ENCODE data around the gene DNLZ.
A peak's percentile ranks its signal among the peaks of the same experiment; 100 is the strongest.
"Not testable (repeated sequence)": the region's sequence is repeated elsewhere in the genome, so short reads cannot be mapped to it uniquely, and the experiment has no call there.

DNLZ gene

DNA sequence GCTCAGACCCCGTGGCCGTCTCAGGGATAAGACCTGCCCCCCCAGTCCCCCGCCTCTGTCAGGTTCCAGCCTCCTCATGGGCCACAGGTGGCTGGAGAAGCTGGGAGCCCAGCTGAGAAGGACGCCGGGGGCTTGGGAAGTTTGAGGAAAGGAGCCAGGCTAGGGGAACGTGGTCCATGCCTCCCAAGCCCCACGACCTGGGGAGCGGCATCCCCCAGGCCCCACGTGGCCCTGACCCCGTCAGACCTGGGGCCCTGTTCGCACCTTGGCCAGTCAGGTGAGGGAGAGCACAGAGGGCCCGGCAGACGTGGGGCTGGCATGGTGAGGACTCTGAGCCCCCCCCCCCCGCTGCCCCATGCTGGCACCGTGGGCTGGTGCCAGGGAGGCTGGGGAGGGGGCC is 32.5 kb downstream of the DNLZ start:
- no peak for DNase-seq (ENCODE audit: low spot score)

DNA sequence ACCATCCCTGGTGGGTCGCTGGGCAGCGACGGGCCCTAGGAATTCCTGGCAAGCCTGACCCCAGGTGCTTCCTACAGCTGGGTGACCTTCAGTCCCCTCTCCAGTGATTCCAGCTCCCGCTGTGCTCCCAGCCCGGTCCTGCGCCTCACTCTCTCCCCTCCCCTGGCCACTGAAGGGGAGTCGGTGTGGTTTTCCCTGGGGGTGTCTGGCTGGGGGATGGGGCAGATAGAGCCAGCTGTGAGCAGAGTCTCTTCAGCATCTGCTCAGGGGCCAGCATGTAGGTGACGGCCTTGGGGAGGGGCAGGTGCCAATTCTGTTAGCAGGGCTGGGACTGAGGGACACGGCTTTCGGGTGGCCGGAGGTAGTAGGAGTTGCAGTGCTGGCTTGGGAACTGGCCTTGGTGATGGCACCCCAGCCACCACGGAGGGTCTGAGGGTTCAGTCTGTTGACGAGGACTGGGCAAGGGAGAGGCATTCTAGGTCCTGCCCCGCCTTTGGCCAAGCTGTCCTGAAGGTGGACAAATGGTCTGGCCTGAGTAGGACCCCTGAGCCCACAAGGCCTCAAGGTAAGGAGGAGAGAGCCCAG is 33.0 kb downstream of the DNLZ start:
- DNase-seq (ENCODE audit: low spot score) = no peak

DNA sequence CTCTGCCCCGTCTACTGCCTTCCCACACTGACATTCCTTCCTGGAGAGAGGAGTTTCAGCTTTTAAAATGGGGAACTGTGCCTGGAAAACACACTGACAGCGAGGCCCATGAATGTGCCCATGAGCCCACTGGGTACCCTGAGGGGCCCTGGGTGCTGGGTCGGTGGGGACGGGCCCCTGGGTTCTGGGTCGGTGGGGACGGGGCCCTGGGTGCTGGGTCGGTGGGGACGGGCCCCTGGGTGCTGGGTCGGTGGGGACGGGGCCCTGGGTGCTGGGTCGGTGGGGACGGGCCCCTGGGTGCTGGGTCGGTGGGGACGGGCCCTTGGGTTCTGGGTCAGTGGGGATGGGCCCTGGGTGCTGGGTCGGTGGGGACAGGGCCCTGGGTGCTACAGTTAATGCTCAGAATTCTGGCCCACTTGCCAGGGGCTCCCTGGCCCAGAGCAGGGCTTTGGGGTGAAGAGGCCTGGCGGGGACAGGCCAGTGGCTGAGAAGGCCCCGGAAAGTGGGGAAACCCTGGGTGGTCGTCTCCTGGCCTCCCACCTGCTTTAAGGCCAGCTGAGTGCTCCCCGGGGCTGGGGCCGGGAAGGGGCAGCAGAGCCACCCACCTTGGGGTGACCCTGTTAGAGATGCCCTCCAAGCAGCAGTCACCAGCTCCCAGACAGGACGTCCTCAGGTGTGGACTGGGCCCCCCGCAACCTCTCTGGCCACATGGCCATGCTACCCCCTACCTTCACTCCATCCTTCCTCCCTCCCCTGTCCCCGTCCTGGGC is 33.7 kb downstream of the DNLZ start:
- DNase-seq (ENCODE audit: low spot score) = no peak

DNA sequence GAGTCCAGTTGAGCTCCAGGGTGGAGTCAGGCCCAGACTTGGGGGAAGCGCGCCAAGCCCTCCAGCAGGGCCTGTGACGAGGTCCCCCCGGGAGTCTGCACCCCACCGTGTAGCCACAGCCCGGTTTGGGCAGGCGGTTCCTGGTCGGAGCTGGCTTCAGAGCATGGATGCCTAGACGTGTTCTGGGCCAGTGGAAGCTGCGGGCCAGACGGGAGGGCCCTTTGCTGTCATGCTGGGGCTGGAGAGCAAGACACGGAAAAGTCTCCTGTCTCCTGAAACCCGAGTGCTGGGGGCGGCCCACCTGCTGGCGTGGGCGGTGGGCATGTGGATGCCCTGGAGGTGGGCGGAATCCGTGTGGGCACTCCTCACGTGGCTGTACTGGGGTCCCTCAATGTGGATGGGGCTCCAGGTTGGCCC is 34.3 kb downstream of the DNLZ start:
- DNase-seq (ENCODE audit: low spot score) = no peak

DNA sequence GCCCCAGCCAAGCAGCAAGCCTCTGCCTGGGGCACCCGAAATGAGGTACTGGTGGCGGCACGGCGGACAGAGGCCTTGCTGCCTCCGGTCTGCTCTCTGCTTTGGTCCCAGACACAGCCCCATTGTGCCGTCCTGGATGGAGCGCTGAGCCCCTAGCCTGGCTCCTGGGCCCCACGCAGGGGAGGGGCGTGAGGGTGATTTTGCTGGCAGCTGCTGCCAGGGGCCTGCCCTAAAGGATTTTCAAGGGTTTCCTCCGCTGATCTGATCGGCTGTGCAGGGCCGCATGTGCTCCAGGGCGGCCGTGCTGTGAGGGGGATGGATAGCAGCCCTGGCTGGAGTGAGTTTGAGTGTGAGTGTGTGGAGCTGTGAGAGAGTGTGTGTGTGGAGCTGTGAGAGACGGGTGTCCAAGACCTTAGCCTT is 34.9 kb downstream of the DNLZ start:
- peak; percentile 66 for DNase-seq (ENCODE audit: low spot score)

DNA sequence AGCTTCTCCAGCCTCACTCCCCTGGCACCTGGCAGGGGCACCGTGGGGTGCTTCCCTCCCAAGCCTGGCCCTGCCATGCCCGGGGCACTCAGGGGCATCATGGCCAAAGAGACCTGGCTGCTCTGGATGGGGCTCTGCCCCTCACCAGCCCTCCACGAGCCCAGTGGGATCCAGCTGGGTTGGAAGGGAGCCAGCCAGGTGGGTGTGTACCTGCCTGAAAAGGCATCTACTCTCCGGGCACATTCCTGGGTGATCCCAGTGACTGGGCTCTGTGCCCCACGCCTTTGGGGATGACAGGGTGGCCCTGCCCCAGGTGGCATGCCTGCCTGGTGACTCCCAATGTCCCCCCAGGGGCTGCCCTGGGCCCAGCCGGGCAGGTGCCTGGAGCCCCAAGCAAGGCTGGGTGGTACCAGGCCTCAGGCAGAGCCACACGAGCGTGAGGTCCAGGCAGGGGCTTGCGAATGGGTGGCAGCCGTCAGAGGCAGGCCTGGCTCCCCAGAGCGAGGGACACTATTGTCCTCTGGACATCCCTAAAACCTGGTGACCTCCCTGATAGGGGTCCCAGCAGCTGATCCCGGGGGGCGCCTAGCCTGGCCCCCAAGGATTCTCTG is 35.4 kb downstream of the DNLZ start:
- no peak for DNase-seq (ENCODE audit: low spot score)

DNA sequence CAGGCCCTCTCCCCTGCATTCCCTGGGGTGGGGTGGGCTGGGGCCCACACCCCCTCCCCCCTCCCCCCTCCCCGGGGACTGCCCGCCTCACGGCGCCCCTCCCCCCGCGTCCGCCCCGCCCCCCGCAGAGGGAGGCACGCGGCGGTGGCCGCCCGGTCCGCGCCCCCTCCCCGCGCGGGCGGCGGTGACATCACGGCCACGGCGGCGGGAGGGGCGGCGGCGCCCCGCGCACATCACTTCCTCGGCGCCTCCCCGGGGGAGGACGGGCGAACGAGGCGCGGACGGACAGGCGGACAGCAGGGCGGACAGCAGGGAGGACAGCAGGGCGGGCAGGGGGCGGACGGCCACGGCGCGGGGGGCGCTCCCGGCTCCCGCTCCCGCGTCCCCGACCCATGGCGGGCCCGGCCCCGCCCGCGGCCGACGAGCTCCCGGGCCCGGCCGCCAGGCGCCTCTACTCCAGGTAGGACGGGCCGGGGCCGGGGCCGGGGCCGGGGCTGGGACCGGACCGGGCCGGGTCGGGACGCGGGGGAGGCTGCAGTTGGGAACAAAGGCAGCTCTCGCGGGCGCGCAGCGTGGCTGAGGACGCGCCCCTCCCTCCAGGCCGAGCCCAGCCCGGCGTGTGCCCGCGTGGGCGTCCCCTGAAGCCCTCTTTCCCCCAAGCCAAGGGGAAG is 36.1 kb downstream of the DNLZ start, which contains the start of gene GPSM1:
Gene GPSM1 (plus strand): TSS at position 236 of the 671 bp plus-strand sequence. CDS start 157 bp downstream, at position 393.
- DNase-seq (ENCODE audit: low spot score) = peak; percentile 53

DNA sequence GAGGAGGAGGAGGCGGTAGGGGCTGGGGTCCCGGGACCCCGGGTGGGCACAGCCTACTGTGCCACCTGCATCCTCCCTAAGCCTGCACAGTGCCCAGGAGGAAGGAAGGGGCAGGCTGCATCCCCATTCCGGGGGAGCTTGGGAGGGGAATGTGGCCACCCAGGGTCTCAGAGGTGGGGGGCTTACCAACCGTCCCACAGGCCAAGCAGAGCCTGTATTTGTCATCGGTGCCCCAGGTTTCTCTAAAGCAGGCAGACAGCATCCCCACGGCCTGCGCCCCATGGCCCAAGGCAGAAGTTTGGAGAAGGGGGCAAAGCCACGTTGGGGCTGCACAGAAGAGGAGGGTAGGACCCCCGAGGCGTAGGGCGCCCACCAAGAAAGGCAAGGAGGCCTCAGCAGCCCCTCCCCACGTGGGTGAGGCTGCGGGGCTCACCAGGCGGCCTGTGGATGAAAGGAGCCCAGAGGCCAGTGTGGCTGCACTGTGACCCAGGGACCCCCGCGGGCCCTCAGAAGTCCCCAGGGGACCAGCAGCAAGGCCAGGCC is 36.7 kb downstream of the DNLZ start:
- DNase-seq (ENCODE audit: low spot score) = no peak

DNA sequence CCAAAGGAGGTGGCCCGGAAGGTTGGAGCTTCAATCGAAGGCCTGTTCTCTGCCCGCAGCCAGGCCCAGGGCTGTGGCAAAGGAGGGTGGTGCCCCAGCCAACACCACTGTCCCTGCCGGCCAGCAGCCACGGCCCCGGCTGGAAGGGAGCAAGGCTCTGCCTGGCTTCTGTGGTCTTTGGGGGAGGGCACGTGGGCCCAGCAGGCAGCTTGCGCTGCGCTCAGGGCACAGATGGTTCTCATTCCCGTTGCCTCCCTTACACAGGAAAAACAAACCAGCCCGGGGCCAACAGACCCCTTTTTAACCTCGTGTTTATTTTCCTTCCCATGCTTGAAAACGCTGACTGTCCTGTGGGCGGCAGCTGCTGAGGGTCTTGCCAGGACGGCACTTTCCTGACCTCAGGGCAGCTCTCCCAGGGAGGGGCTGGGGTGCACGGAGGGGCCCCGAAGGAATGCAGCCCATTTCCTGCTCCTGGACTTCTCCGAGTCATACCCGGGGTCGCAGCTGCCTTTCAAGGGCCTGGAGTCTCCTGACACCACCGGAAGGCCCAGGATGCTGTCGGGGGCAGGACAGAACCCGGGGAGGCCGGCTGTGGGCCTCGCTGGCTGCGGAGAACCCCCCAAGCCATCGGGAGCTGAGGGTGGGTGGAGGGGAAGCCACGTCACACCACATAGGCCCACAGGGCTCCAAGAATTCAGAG is 37.3 kb downstream of the DNLZ start:
- no peak for DNase-seq (ENCODE audit: low spot score)

DNA sequence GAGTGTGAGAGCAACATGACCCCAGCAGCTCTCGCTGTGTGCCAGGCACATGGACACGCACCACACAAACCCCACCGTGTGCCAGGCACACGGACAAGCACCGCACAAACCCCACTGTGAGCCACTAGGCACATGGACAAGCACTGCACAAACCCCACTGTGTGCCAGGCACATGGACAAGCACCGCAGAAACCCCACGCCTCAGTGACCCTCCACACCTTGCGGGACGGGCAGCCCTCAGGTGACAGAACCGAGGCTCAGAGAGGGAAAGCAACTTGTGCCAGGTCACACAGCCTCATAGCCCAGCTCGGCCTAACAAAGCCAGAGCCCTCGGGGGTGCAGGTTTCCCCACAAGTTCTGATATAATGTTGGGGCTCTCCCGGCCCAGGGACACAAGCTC is 38.2 kb downstream of the DNLZ start:
- DNase-seq (ENCODE audit: low spot score) = no peak

DNA sequence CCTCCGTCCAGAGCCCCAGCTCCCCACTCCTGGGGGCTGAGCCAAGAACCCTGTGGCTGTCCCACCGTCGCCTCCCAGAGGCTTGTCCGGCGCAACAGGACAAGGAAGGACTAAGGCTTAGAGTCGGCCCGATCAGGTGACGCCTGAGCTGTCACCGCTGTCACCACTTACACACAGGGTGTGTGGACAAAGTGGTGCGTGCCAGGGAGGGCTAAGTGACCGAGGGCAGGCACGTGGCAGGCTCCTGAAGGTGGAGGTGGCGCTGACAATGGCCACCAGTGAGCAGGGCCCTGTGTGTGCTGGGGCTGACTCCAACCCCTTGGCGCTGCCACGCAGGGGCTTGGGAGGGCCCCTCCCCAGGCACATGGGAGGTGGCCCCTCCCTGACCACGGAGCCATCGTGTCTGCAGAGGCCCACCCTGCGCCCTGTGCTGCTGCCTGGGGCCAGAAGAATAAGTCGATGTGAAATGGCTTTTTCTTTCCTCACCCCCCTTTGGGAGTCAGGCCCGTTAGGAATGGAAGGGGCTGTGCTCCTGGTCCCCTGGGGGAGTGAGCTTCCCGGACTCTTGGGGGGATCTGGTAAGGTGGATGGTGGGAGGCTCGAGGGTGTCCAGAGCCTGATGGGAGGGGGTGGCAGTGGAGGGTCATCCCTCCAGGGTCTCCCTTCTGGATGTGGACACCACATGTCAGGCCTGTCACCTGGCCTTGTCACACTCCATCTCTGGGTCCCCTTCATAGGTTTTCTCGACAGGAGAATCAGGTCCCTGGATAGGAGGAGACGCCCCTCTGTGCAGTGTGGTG is 38.8 kb downstream of the DNLZ start:
- no peak for DNase-seq (ENCODE audit: low spot score)

DNA sequence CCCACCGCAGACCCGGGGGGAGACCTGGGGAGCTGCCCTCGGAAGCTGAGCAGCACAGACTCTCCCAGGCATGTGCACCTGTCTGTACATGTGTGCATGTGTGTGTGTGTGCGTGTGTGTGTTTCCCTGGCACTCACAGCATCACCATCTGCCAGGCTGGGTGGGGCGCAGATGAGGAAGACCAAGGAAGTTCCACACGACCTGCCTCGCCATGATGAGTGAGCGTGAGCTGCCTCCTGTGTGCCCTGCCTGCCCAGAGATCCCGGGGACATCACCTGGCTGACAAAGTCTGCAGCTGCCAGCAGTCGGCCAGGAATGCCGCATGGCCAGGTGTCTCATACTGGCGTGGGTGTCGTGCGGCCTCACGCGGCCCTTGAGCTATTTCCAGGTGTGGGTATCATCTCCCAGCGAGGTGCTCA is 40.2 kb downstream of the DNLZ start:
- no peak for DNase-seq (ENCODE audit: low spot score)

DNA sequence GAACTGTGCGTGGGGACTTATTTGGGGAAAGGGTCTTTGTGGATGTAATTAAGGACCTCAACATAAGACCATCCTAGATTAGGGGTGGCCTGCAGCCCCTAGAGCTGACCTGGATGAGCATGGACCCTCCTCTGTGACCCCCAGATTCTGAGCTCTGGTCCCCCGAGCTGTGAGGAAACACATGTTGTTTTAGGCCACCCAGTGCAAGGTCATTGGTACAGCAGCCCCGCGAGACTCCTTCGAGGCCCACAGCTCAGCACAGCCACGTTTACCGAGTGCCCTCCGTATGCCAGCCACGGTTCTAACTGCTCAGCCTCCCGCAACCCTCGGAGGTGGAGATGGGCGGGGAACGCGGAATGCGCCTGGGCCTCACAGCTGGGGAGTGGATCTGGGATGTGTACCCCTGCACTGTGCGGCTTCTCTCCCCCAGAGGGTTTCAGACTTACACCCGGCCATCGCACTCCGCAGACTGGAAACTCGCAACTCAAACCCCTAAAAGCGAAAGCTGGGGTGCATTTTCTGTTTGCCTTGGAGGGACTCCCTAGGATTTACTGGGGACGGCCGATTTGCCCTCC is 40.7 kb downstream of the DNLZ start:
- no peak for DNase-seq (ENCODE audit: low spot score)

DNA sequence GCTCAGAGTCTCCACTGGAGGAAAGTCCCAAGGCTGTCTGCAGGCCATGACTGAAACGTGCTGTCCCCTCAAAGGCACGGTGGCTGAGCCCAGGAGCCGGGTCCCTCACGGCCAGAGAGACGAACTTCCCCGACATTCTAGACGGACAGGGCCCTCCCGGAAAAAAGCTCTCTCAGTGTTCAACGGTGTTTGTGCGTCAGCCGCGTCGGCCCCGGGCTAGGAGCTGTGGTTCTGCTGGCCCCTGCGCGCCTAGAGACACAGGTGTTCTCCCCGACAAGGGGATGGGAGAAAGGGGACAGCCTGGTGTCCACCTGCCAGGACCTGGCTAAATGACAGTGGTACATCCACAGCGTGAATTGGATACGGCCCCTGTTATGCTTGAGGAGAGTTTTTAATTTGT is 42.0 kb downstream of the DNLZ start:
- no peak for DNase-seq (ENCODE audit: low spot score)

DNA sequence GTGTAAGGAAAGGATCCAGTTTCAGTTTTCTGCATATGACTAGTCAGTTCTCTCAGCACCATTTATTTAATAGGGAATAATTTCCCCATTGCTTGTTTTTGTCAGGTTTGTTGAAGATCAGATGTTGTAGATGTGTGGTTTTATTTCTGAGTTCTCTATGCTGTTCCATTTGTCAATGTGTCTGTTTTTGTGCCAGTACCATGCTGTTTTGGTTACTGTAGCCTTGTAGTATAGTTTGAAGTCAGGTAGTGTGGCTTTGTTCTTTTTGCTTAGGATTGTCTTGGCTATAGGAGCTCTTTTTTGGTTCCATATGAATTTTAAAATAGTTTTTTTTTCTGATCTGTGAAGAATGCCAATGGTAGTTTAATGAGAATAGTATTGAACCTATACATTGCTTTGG is 42.6 kb downstream of the DNLZ start:
- DNase-seq (ENCODE audit: low spot score) = not testable (repeated sequence)

DNA sequence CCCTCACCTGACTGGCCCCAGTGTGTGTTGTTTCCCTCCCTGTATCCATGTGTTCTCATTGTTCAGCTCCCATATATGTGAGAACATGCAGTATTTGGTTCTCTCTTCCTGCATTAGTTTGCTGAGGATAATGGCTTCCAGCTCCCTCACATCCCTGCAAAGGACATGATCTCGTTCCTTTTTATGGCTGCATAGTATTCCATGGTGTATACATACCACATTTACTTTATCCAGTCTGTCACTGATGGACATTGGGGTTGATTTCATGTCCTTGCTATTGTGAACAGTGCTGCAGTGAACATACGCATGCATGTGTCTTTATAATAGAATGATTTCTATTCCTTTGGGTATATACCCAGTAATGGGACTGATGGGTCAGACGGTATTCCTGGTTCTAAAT is 43.6 kb downstream of the DNLZ start:
- DNase-seq (ENCODE audit: low spot score) = not testable (repeated sequence)

DNA sequence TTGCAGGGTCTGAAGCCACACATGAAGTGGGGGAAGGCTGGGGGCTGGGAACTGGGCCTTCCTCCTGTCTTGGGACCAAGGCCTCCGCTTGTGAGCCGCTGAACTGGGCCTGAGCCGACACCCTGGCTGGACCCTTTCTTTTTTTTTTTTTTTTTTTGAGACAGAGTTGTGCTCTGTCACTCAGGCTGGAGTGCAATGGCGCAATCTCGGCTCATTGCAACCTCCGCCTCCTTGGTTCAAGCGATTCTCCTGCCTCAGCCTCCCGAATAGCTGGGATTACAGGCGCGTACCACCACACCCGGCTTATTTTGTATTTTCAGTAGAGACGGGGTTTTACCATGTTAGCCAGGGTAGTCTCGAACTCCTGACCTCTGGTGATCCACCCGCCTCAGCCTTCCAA is 44.3 kb downstream of the DNLZ start:
- DNase-seq (ENCODE audit: low spot score) = not testable (repeated sequence)

DNA sequence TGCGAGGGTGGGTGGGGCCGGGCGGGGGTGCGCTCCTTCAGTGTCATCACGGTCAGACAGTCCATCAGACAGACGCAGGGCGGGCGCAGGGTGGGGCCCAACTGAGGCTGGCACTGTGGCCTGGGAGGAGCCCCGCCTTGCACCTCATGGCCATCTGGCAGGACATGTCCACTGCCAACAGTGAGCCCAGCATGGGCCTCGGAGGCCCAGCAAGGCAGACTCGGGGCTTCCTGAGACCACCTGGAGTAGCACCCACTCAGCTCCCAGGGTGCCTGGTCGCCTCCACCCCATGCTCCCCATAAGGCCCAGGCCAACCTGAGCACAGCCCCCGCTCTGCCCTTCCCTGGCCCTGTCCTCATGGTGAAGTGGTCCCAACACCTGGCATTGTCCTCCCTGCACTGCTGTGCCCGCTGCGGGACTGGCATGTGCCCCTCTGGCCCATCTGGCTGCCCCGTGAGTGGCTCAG is 44.7 kb downstream of the DNLZ start:
- DNase-seq (ENCODE audit: low spot score) = no peak

DNA sequence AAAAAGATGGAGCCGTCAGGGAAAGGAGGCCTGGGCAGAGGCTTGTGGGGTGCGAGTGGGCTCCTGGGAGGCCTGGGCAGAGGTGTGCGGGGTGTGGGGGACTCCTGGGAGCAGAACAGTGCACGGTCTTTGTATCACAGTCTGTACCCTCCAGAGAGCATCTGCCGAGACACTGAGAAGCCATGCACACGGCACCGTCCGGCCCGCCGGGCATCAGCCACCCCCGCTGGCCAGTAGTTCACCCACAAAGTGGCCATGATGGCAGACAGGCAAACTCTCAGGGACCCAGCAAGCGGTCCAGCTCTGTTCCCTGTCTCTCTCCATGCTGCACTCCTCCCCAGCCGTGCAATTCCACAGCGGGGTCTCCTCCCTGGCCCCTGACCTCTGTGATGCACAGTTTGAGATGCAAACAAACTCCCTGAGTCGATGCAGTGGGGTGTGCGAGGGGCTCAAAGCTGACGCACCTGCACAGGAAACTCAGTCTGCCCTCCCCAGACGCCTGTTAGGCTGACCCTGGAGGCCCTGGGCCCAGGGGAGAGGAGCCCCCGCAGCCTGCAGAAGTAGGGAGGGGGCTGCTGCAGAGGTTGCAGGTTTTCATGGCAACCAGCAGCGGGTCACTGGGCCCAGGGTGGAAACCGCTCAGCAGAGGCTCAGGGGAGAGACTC is 45.3 kb downstream of the DNLZ start:
- no peak for DNase-seq (ENCODE audit: low spot score)

DNA sequence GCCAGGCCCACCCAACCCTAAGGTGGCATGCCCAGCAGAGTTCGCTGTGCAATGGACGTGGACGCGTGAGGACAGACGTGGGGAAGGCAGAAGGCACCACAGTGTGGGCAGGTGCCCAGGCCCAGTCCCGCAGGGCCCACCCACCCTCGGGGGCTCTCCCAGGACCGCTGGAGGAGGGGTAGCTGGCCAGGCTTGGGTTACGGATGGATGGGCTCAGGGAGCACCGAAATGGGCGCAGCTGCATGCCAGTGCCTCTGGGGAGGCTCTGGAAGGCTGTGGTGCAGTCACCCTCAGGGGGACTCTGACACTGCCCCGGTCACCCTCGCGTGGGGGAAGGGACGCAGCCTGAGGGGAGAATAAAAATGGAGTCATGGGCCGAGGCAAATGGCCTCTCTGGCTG is 45.8 kb downstream of the DNLZ start:
- DNase-seq (ENCODE audit: low spot score) = no peak

Measured in globus pallidus (tissue), 1 donor.